HG03457 (cell line): ENCODE results near the gene ZMYM5.
"Not testable (repeated sequence)": the region's sequence is repeated elsewhere in the genome, so short reads cannot be mapped to it uniquely, and the experiment has no call there.

Experiments used
- ATAC-seq: cut with Tn5 transposase; IDR thresholded peaks from one replicate; pipeline ENCODE4 v1.9.1; 2021; ENCODE audit warnings: moderate number of reproducible peaks; ENCODE audit not compliant: unreplicated experiment

Gene ZMYM5

GRCh38 chr13:19863323-19864023 lies at the start of gene ZMYM5:
Gene ZMYM5 (minus strand): TSS chr13:19863649. CDS start chr13:19852180, 11,469 bp downstream.
- ATAC-seq, result peak; percentile 84

GRCh38 chr13:19910336-19911072 lies 47.1 kb upstream of the ZMYM5 start:
- ATAC-seq, result no peak

GRCh38 chr13:19908350-19908986 lies 45.0 kb upstream of the ZMYM5 start:
- ATAC-seq, result no peak

- ATAC-seq, result not testable (repeated sequence)
Observed at GRCh38 chr13:19905487-19906195, 42.2 kb upstream of the ZMYM5 start.

- ATAC-seq, result no peak
Observed at GRCh38 chr13:19890030-19890429, 26.6 kb upstream of the ZMYM5 start.

GRCh38 chr13:19888799-19889198 lies 25.4 kb upstream of the ZMYM5 start:
- ATAC-seq, result no peak

GRCh38 chr13:19882231-19882630 lies 18.8 kb upstream of the ZMYM5 start:
- ATAC-seq, result no peak

- ATAC-seq, result no peak
Observed at GRCh38 chr13:19881641-19882040, 18.2 kb upstream of the ZMYM5 start.

GRCh38 chr13:19864746-19865309 lies 1.4 kb upstream of the ZMYM5 start:
- peak; percentile 6 for ATAC-seq

- ATAC-seq, result peak; percentile 24
Observed at GRCh38 chr13:19864024-19864745, 736 bp upstream of the ZMYM5 start.

GRCh38 chr13:19862481-19863313 lies 752 bp downstream of the ZMYM5 start:
- ATAC-seq, result no peak

- ATAC-seq, result no peak
Observed at GRCh38 chr13:19861762-19862161, 1.7 kb downstream of the ZMYM5 start.

- no peak for ATAC-seq
Observed at GRCh38 chr13:19860884-19861655, 2.4 kb downstream of the ZMYM5 start.

GRCh38 chr13:19857637-19858036 lies 5.8 kb downstream of the ZMYM5 start:
- ATAC-seq, result not testable (repeated sequence)

GRCh38 chr13:19852766-19853165 lies 10.7 kb downstream of the ZMYM5 start:
- no peak for ATAC-seq

GRCh38 chr13:19845758-19846157 lies 17.7 kb downstream of the ZMYM5 start:
- no peak for ATAC-seq

GRCh38 chr13:19838865-19839275 lies 24.6 kb downstream of the ZMYM5 start:
- no peak for ATAC-seq

GRCh38 chr13:19836472-19836871 lies 27.0 kb downstream of the ZMYM5 start:
- ATAC-seq, result no peak

- ATAC-seq, result no peak
Observed at GRCh38 chr13:19834704-19835103, 28.7 kb downstream of the ZMYM5 start.
